RPMI7951 (cell line): Measurements from ENCODE around the gene MUC13. TPM values are rescaled to one million over a fixed set of nuclear protein-coding genes. Genes with fewer than 3 reads are reported as not detected.

Experiments
- DNase-seq: peaks from one replicate; pipeline ENCODE4 v3.0.0-alpha.2; 2012; ENCODE audit warnings: low read depth
- total RNA-seq: library from RNA; depleted of rRNA; stranded (reverse); fragments of >200 nt; shearing (Covaris generic); gene quantifications from 2 replicates; pipeline ENCODE4 v1.2.3, GENCODE V29; 2014

MUC13 gene
- total RNA-seq, 1 experiment from 2014 or later, result not detected

GRCh38 chr3:124950026-124950425 lies 15.5 kb upstream of the MUC13 start:
- DNase-seq, result no peak

GRCh38 chr3:124942613-124943012 lies 8.1 kb upstream of the MUC13 start:
- no peak for DNase-seq

DNA sequence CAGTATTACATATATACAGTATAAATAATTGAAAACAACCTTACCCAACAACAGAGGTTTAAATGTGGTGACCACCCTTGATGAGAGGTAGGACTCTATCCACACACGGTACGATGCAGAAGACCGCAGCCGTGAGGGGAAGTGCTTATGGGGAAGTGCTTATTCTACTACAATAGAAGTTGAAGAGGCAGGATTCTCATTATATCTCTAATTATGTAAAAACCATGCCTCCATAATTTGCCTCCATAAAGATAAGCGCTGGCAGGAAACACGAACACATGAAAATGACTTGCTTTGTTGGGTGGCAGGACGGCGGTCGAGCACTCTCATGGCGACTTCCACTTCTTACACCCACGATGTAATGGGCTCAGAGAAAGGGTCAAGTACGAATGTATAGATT lies 7.2 kb upstream of the MUC13 start:
- DNase-seq, result no peak

GRCh38 chr3:124939661-124940060 lies 5.1 kb upstream of the MUC13 start:
- DNase-seq, result no peak

GRCh38 chr3:124938896-124939295 lies 4.3 kb upstream of the MUC13 start:
- DNase-seq, result no peak

DNA sequence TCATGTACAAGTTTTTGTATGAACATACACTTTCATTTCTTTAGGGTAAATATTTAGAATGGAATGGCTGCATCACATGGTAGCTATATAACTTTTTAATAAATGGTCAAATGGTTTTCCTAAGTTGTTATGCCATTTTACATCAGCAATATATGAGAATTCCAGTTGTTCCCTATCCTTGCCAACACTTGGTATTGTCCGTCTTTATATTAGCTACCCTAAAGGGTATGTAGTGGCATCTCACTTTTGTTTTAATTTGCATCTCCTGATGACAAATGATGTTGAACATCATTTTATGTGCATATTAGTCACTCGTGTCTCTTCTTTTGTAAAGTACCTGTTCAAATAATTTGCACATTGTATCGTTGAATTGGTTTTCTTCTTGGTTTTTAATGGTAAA lies 2.5 kb upstream of the MUC13 start:
- DNase-seq, result no peak

DNA sequence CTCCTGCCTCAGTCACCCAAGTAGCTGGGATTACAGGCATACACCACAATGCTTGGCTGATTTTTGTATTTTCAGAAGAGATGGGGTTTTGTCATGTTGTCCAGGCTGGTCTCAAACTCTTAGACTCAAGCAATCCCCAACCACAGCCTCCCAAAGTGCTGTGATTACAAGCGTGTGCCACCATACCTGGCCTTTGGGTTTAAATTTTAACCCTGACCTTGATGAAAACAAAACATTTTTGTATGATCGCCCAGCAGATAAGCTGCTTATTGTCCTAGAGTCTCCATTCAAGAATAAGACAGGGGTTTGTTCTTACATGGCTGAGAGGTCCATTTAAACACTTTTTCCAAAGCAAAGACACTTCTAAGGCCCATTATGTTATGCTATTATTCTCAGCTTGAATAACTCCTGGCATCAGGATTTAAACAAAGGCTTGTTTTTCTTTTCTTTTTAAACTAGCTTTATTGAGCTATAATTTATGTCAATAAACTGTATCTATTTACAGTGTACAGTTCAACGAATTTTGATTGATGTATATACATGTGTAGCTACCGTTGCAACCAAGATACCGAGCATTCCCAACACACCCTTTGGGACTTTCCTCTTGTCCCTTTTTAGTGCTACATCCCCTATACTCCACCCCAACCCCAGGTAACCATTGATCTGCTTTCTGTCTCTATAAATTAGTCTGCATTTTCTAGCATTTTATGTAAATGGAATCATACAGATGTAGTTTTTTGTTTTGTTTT lies 1.4 kb upstream of the MUC13 start:
- no peak for DNase-seq

DNA sequence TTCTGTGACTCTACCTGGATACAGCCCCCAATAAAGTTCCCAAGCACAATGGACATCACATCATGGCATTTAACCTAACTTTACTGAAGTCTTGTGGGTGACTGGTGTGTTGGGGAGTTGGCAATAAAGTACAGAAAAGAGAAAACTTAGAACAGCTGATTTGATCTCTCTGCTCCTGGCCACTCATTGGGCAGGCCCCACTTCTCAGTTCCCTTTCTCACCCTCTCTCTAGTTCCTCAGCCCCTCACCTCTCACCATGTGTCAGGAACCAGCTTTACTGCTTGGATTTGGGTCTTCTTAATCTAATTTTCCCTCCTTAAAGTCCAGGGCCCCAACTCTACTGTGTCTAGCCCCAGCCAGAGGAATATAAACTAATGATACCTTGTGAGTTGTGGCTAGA lies 713 bp upstream of the MUC13 start:
- no peak for DNase-seq

DNA sequence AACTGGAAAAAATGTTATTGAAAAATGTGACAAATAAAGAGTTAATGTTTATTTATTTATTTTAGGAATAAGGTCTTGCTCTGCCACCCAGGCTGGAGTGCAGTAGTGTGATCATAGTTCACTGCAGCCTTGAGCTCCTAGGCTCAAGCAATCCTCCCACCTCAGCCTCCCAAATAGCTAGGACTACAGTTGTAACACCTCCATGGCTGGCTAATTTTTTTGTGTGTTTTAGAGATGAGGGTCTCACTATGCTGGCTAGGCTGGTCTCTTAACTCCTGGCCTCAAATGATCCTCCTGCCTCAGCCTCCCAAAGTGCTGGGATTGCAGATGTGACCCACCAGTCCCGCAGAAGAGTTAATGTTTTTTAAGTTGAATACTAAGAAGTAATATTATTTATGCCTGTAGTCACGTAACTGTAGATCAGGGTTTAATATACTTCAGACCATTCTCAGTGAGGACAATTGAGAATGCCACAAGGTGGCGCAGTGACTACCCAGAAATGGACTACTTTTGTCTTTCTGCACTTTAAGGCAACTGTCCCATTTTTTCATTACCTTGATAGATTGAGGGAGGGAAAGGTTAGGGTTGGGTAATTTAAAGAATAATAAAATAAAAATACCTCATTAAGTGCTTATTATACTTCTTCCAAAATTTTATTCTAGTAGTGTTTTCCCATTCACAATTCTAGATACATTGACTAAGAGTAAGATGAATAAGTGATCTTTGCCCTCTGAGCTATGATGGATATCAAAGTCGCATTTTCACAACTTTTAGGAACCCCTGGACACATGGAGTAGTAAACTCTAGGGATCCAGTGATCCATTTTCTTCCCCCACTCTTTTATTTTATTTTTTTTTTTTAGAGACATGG lies 6.0 kb downstream of the MUC13 start:
- DNase-seq, result peak; percentile 69

- no peak for DNase-seq
Observed at GRCh38 chr3:124927574-124928045, 6.9 kb downstream of the MUC13 start.

GRCh38 chr3:124926426-124927101 lies 8.0 kb downstream of the MUC13 start:
- DNase-seq, result peak; percentile 16

DNA sequence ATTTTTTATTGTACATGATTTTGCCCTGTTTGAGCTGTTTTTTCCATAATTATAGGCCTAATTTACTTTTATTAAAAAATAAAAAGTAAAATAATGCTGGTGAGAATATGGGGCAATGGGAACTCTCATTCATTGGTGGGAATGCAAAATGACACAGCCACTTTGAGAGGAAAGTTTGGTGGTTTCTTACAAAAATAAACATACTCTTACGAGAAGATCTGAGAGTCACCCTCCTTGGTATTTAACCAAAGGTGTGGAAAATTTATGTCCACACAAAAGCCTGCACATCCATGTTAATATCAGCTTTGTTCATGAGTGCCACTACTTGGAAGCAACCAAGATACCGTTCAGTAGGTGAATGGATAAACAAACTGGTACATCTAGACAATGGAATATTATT lies 9.8 kb downstream of the MUC13 start:
- DNase-seq, result no peak

DNA sequence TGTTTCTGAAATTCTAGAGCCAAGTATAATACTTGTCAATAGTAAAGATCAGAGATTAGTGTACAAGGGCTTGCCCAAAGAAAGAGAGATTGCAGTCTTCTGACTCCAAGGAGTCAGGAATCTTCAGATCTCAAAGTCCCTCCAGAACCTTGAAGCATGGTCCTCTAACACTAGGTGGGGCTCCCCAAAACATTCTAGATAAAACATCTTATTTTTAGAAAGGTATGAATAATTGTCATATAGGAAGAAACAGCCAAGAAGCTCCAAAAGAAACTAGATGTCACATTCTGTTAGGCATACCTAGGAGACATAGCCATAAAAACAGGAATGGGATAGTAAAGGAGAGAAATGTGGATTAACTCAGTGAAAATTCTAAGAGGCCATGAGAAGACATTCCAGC lies 10.7 kb downstream of the MUC13 start:
- no peak for DNase-seq

DNA sequence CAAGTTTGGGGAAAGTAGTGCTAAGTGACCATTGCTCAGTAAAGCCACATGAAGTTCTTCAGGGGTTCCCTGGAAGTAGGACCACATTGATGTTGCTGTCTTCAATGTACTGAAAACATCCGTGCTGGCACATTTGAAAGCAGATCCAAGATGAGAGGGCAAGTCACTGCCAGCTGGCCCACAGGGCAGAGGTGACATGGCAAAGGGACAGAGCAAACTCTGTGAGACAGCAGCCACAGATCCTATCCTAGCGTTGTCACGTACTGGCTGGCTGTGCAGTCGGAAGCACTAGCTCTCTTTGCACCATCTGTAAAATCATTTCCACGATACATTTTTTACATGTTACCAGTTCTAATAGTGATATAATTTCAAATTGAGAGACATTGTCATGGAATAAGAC lies 13.8 kb downstream of the MUC13 start:
- no peak for DNase-seq

GRCh38 chr3:124919756-124920155 lies 14.8 kb downstream of the MUC13 start:
- peak; percentile 44 for DNase-seq

DNA sequence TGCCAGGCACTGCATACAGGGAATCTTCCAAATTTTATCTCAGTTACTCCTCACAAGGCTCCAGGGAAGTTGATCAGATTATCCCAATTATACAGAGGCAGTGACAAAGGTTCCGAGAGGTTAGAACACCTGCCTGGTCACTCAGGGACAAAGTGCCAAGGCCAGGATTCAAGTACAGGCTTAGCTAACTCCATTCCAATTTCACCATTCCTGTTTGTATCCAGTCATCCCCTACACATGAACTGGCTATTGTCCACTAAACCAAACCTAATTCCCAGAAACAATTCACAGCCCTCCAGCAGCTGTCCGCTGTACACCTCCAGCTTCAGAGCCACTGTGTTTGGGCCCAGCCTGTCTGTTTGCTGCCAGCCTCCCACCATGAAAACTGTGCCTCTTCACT lies 16.0 kb downstream of the MUC13 start:
- no peak for DNase-seq

- no peak for DNase-seq
Observed at GRCh38 chr3:124916837-124917409, 17.6 kb downstream of the MUC13 start.

DNA sequence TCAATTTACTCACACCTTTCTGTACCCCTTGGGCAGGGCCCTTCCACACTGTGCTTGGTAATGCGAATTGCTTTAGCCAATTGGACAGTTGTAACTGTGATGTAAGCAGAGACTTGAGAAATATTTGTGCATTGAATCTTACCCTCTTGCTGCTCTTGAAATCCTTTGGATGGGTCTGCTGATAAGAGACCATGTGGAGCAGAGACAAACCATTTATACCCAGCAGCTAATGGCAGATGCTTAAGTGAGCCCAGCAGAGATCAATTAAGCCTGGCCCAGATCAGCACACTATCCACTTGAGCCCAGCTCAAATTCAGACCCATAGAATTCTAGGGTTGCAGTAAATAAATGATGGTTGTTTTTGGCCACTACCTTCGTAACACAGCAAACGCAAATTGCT lies 19.3 kb downstream of the MUC13 start:
- no peak for DNase-seq

GRCh38 chr3:124907957-124908356 lies 26.6 kb downstream of the MUC13 start:
- DNase-seq, result no peak

- DNase-seq, result no peak
Observed at GRCh38 chr3:124904835-124905492, 29.6 kb downstream of the MUC13 start.
